SK-N-SH treated with all-trans-retinoic acid at 6 μM for 48 hours (cell line): ENCODE data around the gene GPR156.

ENCODE experiments used
- ATAC-seq: fragments of 200-7000 bp; cut with Tn5 transposase; 3 replicates; pipeline ENCODE4 v1.9.1; 2020; ENCODE audit warnings: mild to moderate bottlenecking, moderate library complexity
- ARNTL ChIP-seq: fragments of 450-650 bp; formaldehyde crosslinking; IDR thresholded peaks from 2 replicates; pipeline ENCODE4 v1.5.0; 2020; ENCODE audit warnings: low read depth, mild to moderate bottlenecking, moderate library complexity, borderline replicate concordance
- BACH2 ChIP-seq: fragments of 250-450 bp; sonication (Bioruptor Pico); IDR thresholded peaks from 2 replicates; pipeline ENCODE4 v1.9.0; 2021; ENCODE audit warnings: mild to moderate bottlenecking, borderline replicate concordance
- CREB5 ChIP-seq: fragments of 250-450 bp; sonication (Bioruptor Pico); IDR thresholded peaks from 2 replicates; pipeline ENCODE4 v1.5.1; 2020; ENCODE audit warnings: low read depth, mild to moderate bottlenecking, moderate library complexity
- ESRRG ChIP-seq: fragments of 250-450 bp; sonication (Bioruptor Pico); IDR thresholded peaks from 2 replicates; pipeline ENCODE4 v1.6.1; 2021; ENCODE audit warnings: mild to moderate bottlenecking
- ISL1 ChIP-seq: fragments of 250-450 bp; sonication (Bioruptor Pico); IDR thresholded peaks from 2 replicates; pipeline ENCODE4 v2.1.2; 2022; ENCODE audit warnings: mild to moderate bottlenecking, moderate library complexity
- OSR1 ChIP-seq: fragments of 250-450 bp; sonication (Bioruptor Pico); IDR thresholded peaks from 2 replicates; pipeline ENCODE4 v1.8.0; 2022; ENCODE audit warnings: moderate library complexity, mild to moderate bottlenecking, inconsistent platforms
- PATZ1 ChIP-seq: fragments of 250-450 bp; sonication (Bioruptor Pico); IDR thresholded peaks from 2 replicates; pipeline ENCODE4 v1.8.0; 2020; ENCODE audit warnings: mild to moderate bottlenecking, moderate library complexity, borderline replicate concordance
- PPARA ChIP-seq: fragments of 250-450 bp; sonication (Bioruptor Pico); IDR thresholded peaks from 2 replicates; pipeline ENCODE4 v1.5.0; 2020; ENCODE audit warnings: mild to moderate bottlenecking, borderline replicate concordance
- RARB ChIP-seq: fragments of 250-450 bp; sonication (Bioruptor Pico); IDR thresholded peaks from 2 replicates; pipeline ENCODE4 v1.8.0; 2021; ENCODE audit warnings: mild to moderate bottlenecking, moderate library complexity
- SNAI2 ChIP-seq: fragments of 250-450 bp; sonication (Bioruptor Pico); IDR thresholded peaks from 2 replicates; pipeline ENCODE4 v1.5.0; 2020; ENCODE audit warnings: mild to moderate bottlenecking, moderate library complexity
- TCF4 ChIP-seq: fragments of 250-450 bp; sonication (Bioruptor Pico); IDR thresholded peaks from 2 replicates; pipeline ENCODE4 v1.8.0; 2021; ENCODE audit warnings: mild to moderate bottlenecking, moderate library complexity, borderline replicate concordance
- TOX ChIP-seq: fragments of 250-450 bp; sonication (Bioruptor Pico); IDR thresholded peaks from 2 replicates; pipeline ENCODE4 v1.8.0; 2021; ENCODE audit warnings: mild to moderate bottlenecking, moderate library complexity, borderline replicate concordance
- ZC3H10 ChIP-seq: fragments of 250-450 bp; sonication (Bioruptor Pico); IDR thresholded peaks from 2 replicates; pipeline ENCODE4 v1.5.1; 2021; ENCODE audit warnings: mild to moderate bottlenecking, moderate library complexity
- ZFP3 ChIP-seq: fragments of 250-450 bp; sonication (Bioruptor Pico); IDR thresholded peaks from 2 replicates; pipeline ENCODE4 v1.5.0; 2020; ENCODE audit warnings: mild to moderate bottlenecking, moderate library complexity
- ZFP30 ChIP-seq: fragments of 450-650 bp; formaldehyde crosslinking; IDR thresholded peaks from 2 replicates; pipeline ENCODE4 v1.5.0; 2022; ENCODE audit warnings: mild to moderate bottlenecking, moderate library complexity
- ZNF565 ChIP-seq: fragments of 450-650 bp; formaldehyde crosslinking; conservative IDR thresholded peaks from 2 replicates; pipeline ENCODE4 v1.5.0; 2020; ENCODE audit warnings: low read depth, mild to moderate bottlenecking, moderate library complexity
- ZNF70 ChIP-seq: fragments of 450-650 bp; formaldehyde crosslinking; IDR thresholded peaks from 2 replicates; pipeline ENCODE4 v1.5.0; 2020; ENCODE audit warnings: mild to moderate bottlenecking, moderate library complexity
- TF ChIP-seq, protein P1 (sequence below): fragments of 250-450 bp; sonication (Bioruptor Pico); IDR thresholded peaks from 2 replicates; pipeline ENCODE4 v1.8.0; 2021; ENCODE audit warnings: low read depth, mild to moderate bottlenecking, moderate library complexity, borderline replicate concordance
- TF ChIP-seq, protein P2 (sequence below): fragments of 250-450 bp; sonication (Bioruptor Pico); IDR thresholded peaks from 2 replicates; pipeline ENCODE4 v1.5.1; 2021; ENCODE audit warnings: mild to moderate bottlenecking, moderate library complexity
- TF ChIP-seq, protein P3 (sequence below): fragments of 250-450 bp; sonication (Bioruptor Pico); IDR thresholded peaks from 2 replicates; pipeline ENCODE4 v1.5.0; 2020; ENCODE audit warnings: mild to moderate bottlenecking, moderate library complexity

GPR156 gene

GRCh38 chr3:120170223-120170622 is 114.8 kb downstream of the GPR156 start:
- peak; percentile 93 for ATAC-seq
- TF ChIP-seq, protein P1, sequence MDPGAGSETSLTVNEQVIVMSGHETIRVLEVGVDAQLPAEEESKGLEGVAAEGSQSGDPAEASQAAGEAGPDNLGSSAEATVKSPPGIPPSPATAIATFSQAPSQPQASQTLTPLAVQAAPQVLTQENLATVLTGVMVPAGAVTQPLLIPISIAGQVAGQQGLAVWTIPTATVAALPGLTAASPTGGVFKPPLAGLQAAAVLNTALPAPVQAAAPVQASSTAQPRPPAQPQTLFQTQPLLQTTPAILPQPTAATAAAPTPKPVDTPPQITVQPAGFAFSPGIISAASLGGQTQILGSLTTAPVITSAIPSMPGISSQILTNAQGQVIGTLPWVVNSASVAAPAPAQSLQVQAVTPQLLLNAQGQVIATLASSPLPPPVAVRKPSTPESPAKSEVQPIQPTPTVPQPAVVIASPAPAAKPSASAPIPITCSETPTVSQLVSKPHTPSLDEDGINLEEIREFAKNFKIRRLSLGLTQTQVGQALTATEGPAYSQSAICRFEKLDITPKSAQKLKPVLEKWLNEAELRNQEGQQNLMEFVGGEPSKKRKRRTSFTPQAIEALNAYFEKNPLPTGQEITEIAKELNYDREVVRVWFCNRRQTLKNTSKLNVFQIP (CRISPR knock-in tag): no peak
- TF ChIP-seq TCF4 (CRISPR knock-in tag) (no peak), ARNTL (CRISPR knock-in tag) (no peak), SNAI2 (CRISPR knock-in tag) (no peak), ISL1 (CRISPR knock-in tag) (no peak), ZFP30 (no peak), TOX (CRISPR knock-in tag) (no peak), ZNF70 (CRISPR knock-in tag) (no peak), OSR1 (CRISPR knock-in tag) (no peak), RARB (no peak), ZFP3 (CRISPR knock-in tag) (no peak), ESRRG (CRISPR knock-in tag) (no peak), PPARA (CRISPR knock-in tag) (no peak), PATZ1 (CRISPR knock-in tag) (no peak), ZC3H10 (CRISPR knock-in tag) (no peak), ZNF565 (CRISPR knock-in tag) (no peak)
- TF ChIP-seq, protein P2, sequence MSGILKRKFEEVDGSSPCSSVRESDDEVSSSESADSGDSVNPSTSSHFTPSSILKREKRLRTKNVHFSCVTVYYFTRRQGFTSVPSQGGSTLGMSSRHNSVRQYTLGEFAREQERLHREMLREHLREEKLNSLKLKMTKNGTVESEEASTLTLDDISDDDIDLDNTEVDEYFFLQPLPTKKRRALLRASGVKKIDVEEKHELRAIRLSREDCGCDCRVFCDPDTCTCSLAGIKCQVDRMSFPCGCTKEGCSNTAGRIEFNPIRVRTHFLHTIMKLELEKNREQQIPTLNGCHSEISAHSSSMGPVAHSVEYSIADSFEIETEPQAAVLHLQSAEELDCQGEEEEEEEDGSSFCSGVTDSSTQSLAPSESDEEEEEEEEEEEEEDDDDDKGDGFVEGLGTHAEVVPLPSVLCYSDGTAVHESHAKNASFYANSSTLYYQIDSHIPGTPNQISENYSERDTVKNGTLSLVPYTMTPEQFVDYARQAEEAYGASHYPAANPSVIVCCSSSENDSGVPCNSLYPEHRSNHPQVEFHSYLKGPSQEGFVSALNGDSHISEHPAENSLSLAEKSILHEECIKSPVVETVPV (CRISPR knock-in tag): no peak
- TF ChIP-seq, protein P3, sequence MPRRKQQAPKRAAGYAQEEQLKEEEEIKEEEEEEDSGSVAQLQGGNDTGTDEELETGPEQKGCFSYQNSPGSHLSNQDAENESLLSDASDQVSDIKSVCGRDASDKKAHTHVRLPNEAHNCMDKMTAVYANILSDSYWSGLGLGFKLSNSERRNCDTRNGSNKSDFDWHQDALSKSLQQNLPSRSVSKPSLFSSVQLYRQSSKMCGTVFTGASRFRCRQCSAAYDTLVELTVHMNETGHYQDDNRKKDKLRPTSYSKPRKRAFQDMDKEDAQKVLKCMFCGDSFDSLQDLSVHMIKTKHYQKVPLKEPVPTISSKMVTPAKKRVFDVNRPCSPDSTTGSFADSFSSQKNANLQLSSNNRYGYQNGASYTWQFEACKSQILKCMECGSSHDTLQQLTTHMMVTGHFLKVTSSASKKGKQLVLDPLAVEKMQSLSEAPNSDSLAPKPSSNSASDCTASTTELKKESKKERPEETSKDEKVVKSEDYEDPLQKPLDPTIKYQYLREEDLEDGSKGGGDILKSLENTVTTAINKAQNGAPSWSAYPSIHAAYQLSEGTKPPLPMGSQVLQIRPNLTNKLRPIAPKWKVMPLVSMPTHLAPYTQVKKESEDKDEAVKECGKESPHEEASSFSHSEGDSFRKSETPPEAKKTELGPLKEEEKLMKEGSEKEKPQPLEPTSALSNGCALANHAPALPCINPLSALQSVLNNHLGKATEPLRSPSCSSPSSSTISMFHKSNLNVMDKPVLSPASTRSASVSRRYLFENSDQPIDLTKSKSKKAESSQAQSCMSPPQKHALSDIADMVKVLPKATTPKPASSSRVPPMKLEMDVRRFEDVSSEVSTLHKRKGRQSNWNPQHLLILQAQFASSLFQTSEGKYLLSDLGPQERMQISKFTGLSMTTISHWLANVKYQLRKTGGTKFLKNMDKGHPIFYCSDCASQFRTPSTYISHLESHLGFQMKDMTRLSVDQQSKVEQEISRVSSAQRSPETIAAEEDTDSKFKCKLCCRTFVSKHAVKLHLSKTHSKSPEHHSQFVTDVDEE (CRISPR knock-in tag): no peak

DNA sequence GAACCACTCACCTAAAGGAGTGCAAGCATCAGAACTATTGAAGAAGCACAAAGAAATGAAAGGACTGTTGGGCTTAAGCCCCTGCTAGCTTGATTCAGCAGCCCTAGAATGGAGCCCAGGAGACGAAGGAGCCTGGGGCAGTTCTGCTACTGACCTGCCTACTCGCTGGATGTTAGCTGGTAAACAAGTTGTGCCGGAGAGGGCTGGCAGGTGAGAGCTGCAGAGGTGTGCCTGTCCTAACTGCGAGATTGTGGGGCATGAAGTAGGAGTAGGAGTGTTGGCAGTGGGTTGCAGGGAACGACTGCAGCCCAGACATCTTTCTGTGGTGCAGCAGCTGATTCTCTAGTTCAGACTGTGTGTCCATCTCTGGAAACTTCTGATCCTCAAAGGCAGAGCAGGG is 115.6 kb downstream of the GPR156 start:
- TF ChIP-seq, protein P3 (CRISPR knock-in tag): no peak
- TF ChIP-seq OSR1 (CRISPR knock-in tag): no peak
- ATAC-seq: no peak

DNA sequence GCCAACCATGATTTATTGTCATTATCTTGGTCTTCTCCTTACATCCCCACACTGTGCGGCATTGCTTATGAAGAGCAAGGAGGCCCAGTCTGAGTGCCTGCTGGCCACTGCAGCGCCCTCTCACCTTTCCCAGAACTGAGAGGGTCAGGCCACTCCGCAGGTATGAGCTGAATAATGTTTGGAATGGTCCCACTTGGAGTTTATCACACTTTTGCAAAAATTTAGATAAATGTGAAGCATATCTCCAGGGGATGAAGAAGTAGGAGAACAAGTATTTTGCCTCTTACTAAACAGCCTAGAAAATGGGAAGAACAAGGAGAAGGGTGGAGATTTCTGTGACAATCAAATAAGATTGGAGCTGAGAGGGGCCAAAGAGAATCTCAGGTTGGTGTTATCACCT is 116.4 kb downstream of the GPR156 start:
- no peak for ATAC-seq
- TF ChIP-seq, protein P2 (CRISPR knock-in tag): no peak
- TF ChIP-seq, protein P1 (CRISPR knock-in tag): no peak
- TF ChIP-seq CREB5 (CRISPR knock-in tag) (no peak), OSR1 (CRISPR knock-in tag) (no peak), ZC3H10 (CRISPR knock-in tag) (no peak), TOX (CRISPR knock-in tag) (no peak), BACH2 (CRISPR knock-in tag) (no peak), SNAI2 (CRISPR knock-in tag) (no peak), RARB (no peak), ESRRG (CRISPR knock-in tag) (no peak), ZFP3 (CRISPR knock-in tag) (no peak)
